Measurements from ENCODE around the gene USP10. TPM values are rescaled to one million over a fixed set of nuclear protein-coding genes. Genes with fewer than 3 reads are reported as not detected.

The USP10 gene
- total RNA-seq, 4 donors from 2014 or later = 31.7 to 56.1 (median 43.2) TPM

- no peak for DNase-seq (ENCODE audit: low spot score in 2 of 2)
- no peak for TF ChIP-seq POLR2A (IDR thresholded peaks at IDR 0.05)
- no peak for TF ChIP-seq EP300 (IDR thresholded peaks at IDR 0.05)
- no peak for TF ChIP-seq CTCF (IDR thresholded peaks at IDR 0.05)
- Histone ChIP-seq H3K4me3 (no peak overlapping the region), H3K27ac (peak overlapping the region in 3 of 4 donors; percentile 13 to 66 (median 42)), H3K36me3 (peaks cover 0 to 79% (median 17%) of the 10 kb centered on the region in 3 donors), H3K27me3 (no peaks in the 10 kb centered on the region), H3K9me3 (no peaks in the 10 kb centered on the region), H3K4me1 (peaks cover 0 to 19% (median 0%) of the 10 kb centered on the region in 4 donors)
- WGBS, 2 donors = 78 to 89% methylated on average over 17 of the region's 17 CpGs
Observed at GRCh38 chr16:84765616-84766580, 66.1 kb downstream of the USP10 start.

GRCh38 chr16:84766978-84767773 is 67.4 kb downstream of the USP10 start:
- no peak for DNase-seq (ENCODE audit: low spot score in 2 of 2)

DNA sequence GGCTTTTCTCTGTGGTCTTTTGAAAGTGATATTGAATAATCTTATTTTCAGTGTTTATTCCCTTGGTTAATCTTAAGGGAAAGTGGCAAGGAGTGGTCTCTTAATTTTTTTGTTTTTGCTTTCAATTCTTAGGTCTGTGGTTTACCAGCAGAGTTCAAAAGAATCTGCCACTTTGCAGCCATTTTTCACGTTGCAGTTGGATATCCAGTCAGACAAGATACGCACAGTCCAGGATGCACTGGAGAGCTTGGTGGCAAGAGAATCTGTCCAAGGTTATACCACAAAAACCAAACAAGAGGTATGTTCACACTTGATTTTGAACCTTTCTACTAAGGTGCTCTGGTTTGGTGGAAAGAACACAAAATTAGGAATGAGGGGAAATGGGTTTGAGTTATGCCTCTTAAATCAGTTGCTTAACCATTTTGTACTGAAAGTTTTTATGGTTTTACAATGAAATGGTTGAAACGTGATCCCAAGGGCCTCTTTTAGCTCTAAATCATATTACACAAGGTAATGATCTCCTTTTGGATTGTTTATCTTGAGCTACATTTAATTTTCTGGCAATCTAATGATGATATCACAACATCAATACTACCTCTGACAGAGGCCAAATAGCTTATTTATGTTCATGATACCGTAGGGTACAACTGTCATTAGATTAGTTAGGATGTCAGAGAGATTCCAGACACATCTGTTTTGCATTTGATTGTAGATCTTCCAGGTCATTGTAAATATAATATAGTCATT is 68.4 kb downstream of the USP10 start:
- Histone ChIP-seq H3K27ac (peak overlapping the region in 1 of 4 donors; percentile 66), H3K9me3 (no peaks in the 10 kb centered on the region), H3K36me3 (peaks cover 0 to 81% (median 17%) of the 10 kb centered on the region in 3 donors), H3K4me3 (no peak overlapping the region), H3K4me1 (peaks cover 0 to 19% (median 0%) of the 10 kb centered on the region in 4 donors), H3K27me3 (no peaks in the 10 kb centered on the region)
- DNase-seq (ENCODE audit: low spot score in 2 of 2) = no peak
- 66 to 71% methylated on average over 4 of the region's 4 CpGs for WGBS, 2 donors
- TF ChIP-seq POLR2A (IDR thresholded peaks at IDR 0.05) (no peak), EP300 (IDR thresholded peaks at IDR 0.05) (no peak), CTCF (IDR thresholded peaks at IDR 0.05) (no peak)

More at GRCh38 chr16:84766978-84767773, 67.4 kb downstream of the USP10 start:
- peaks cover 0 to 19% (median 0%) of the 10 kb centered on the region in 4 donors for H3K4me1 ChIP-seq
- peak in 1 of 2 donors; percentile 20 for TF ChIP-seq POLR2A (IDR thresholded peaks at IDR 0.05)
- no peak for TF ChIP-seq CTCF (IDR thresholded peaks at IDR 0.05)
- TF ChIP-seq EP300 (IDR thresholded peaks at IDR 0.05) = no peak
- no peaks in the 10 kb centered on the region for H3K27me3 ChIP-seq
- peak overlapping the region; percentile 13 to 83 (median 54) for H3K27ac ChIP-seq
- 54 to 55% methylated on average over 11 of the region's 11 CpGs for WGBS, 2 donors
- H3K36me3 ChIP-seq = peaks cover 0 to 79% (median 17%) of the 10 kb centered on the region in 3 donors
- H3K4me3 ChIP-seq = no peak overlapping the region
- no peaks in the 10 kb centered on the region for H3K9me3 ChIP-seq

- TF ChIP-seq EP300 (IDR thresholded peaks at IDR 0.05) = no peak
- TF ChIP-seq CTCF (IDR thresholded peaks at IDR 0.05) = no peak
- Histone ChIP-seq H3K4me1 (peaks cover 0 to 19% (median 0%) of the 10 kb centered on the region in 4 donors), H3K27me3 (no peaks in the 10 kb centered on the region), H3K27ac (no peak overlapping the region), H3K36me3 (peaks cover 0 to 81% (median 17%) of the 10 kb centered on the region in 3 donors), H3K4me3 (no peak overlapping the region), H3K9me3 (no peaks in the 10 kb centered on the region)
- no peak for DNase-seq (ENCODE audit: low spot score in 2 of 2)
- WGBS, 2 donors = 96 to 97% methylated on average over 4 of the region's 4 CpGs
Observed at GRCh38 chr16:84768808-84769197, 69.0 kb downstream of the USP10 start.

All from tibial nerve (tissue), 4 donors.